ENCODE data around the gene LTA. TPM values are rescaled to one million over a fixed set of nuclear protein-coding genes. Genes with fewer than 3 reads are reported as not detected.

The LTA gene
- total RNA-seq, 2 donors from 2014 or later = not detected

GRCh38 chr6:31529329-31530150, 42.5 kb upstream of the LTA start:
- DNase-seq (ENCODE audit: low spot score) = no peak
- Histone ChIP-seq H3K27me3 (replicated peaks; ENCODE audit: insufficient read depth) (no peaks in the 10 kb centered on the region), H3K9me3 (no peaks in the 10 kb centered on the region), H3K4me3 (no peak overlapping the region), H3K27ac (no peak overlapping the region), H3K36me3 (peaks cover 35% of the 10 kb centered on the region), H3K4me1 (ENCODE audit: control insufficient read depth in 1 of 2, low read depth in 2 of 2) (no peaks in the 10 kb centered on the region)
- no peak for TF ChIP-seq CTCF (IDR thresholded peaks at IDR 0.05)
- no peak for ATAC-seq (ENCODE audit: insufficient number of reproducible peaks, low FRiP score, low read depth)

- ATAC-seq (ENCODE audit: insufficient number of reproducible peaks, low FRiP score, low read depth) (no peak), DNase-seq (ENCODE audit: low spot score) (no peak)
- Histone ChIP-seq H3K36me3 (peaks cover 46% of the 10 kb centered on the region), H3K4me3 (no peak overlapping the region), H3K27ac (no peak overlapping the region), H3K4me1 (ENCODE audit: control insufficient read depth in 1 of 2, low read depth in 2 of 2) (no peaks in the 10 kb centered on the region), H3K27me3 (replicated peaks; ENCODE audit: insufficient read depth) (no peaks in the 10 kb centered on the region), H3K9me3 (no peaks in the 10 kb centered on the region)
- TF ChIP-seq CTCF (IDR thresholded peaks at IDR 0.05) = no peak
These were observed 41.4 kb upstream of the LTA start for GRCh38 chr6:31530659-31531058.

GRCh38 chr6:31531162-31531561, 40.9 kb upstream of the LTA start:
- no peak for ATAC-seq (ENCODE audit: insufficient number of reproducible peaks, low FRiP score, low read depth)
- no peaks in the 10 kb centered on the region for H3K27me3 ChIP-seq (replicated peaks; ENCODE audit: insufficient read depth)
- H3K4me3 ChIP-seq = no peak overlapping the region
- peaks cover 51% of the 10 kb centered on the region for H3K36me3 ChIP-seq
- H3K27ac ChIP-seq = no peak overlapping the region
- DNase-seq (ENCODE audit: low spot score) = no peak
- H3K9me3 ChIP-seq = no peaks in the 10 kb centered on the region
- H3K4me1 ChIP-seq (ENCODE audit: control insufficient read depth in 1 of 2, low read depth in 2 of 2) = no peaks in the 10 kb centered on the region
- TF ChIP-seq CTCF (IDR thresholded peaks at IDR 0.05) = no peak

GRCh38 chr6:31531771-31532643, 40.1 kb upstream of the LTA start:
- no peaks in the 10 kb centered on the region for H3K4me1 ChIP-seq (ENCODE audit: control insufficient read depth in 1 of 2, low read depth in 2 of 2)
- ATAC-seq (ENCODE audit: insufficient number of reproducible peaks, low FRiP score, low read depth) = no peak
- DNase-seq (ENCODE audit: low spot score) = no peak
- no peak overlapping the region for H3K4me3 ChIP-seq
- H3K9me3 ChIP-seq = no peaks in the 10 kb centered on the region
- no peak for TF ChIP-seq CTCF (IDR thresholded peaks at IDR 0.05)
- peaks cover 57% of the 10 kb centered on the region for H3K36me3 ChIP-seq
- H3K27me3 ChIP-seq (replicated peaks; ENCODE audit: insufficient read depth) = no peaks in the 10 kb centered on the region
- no peak overlapping the region for H3K27ac ChIP-seq

All from thoracic aorta (tissue), 2 donors.